ENCODE results near the gene QRSL1.

DNA sequence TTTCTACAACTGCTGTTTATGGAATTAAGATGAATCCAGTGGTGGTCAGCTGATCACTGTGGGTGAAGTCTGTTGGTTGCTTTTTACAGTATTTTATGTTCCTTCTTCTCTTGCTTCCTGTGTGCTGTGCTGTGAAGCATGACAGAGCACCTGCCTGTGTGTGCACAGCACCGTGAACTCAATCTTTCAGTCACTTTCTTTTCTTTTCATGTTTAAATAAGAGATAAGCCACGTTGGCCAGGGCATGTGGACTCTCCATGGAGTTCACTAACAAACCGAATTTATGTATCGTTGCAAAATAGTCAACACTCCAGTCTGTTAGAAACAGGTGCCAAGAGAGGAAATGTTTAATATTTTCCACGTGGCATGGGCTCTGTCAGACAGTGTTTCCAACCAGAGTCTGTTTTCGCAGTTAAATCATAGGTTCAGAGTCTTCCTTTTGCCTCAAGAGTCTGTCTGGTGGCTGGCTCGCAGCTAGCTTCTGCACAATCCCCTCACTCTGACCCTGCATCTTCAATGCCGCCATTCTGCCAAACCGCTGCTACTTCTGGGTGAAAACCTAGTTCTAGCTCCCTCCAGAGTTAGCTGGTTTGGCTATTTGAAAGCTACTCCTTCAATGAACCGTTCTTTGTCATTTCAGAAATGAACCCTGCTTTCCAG, 73.2 kb downstream of the QRSL1 start:
- TF ChIP-seq, protein P1, sequence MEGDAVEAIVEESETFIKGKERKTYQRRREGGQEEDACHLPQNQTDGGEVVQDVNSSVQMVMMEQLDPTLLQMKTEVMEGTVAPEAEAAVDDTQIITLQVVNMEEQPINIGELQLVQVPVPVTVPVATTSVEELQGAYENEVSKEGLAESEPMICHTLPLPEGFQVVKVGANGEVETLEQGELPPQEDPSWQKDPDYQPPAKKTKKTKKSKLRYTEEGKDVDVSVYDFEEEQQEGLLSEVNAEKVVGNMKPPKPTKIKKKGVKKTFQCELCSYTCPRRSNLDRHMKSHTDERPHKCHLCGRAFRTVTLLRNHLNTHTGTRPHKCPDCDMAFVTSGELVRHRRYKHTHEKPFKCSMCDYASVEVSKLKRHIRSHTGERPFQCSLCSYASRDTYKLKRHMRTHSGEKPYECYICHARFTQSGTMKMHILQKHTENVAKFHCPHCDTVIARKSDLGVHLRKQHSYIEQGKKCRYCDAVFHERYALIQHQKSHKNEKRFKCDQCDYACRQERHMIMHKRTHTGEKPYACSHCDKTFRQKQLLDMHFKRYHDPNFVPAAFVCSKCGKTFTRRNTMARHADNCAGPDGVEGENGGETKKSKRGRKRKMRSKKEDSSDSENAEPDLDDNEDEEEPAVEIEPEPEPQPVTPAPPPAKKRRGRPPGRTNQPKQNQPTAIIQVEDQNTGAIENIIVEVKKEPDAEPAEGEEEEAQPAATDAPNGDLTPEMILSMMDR (IDR thresholded peaks at IDR 0.05) = no peak
- TF ChIP-seq POLR2A (IDR thresholded peaks at IDR 0.05) = no peak
